HG02840 (cell line): ENCODE measurements around the gene SLC7A5.
"Not testable (repeated sequence)": the region's sequence is repeated elsewhere in the genome, so short reads cannot be mapped to it uniquely, and the experiment has no call there.

Source experiments
- ATAC-seq: cut with Tn5 transposase; IDR thresholded peaks from one replicate; pipeline ENCODE4 v1.9.1; 2021; ENCODE audit warnings: mild to moderate bottlenecking, moderate library complexity, moderate number of reproducible peaks; ENCODE audit not compliant: unreplicated experiment, low FRiP score

SLC7A5 gene

GRCh38 chr16:87869061-87869878 is at the start of gene SLC7A5:
TSS of gene SLC7A5 (minus strand) at chr16:87869507. CDS start at chr16:87869422, 85 bp downstream.
- ATAC-seq: peak; percentile 49

GRCh38 chr16:87918338-87918737 is 49.0 kb upstream of the SLC7A5 start:
- ATAC-seq: no peak

GRCh38 chr16:87917503-87917902 is 48.2 kb upstream of the SLC7A5 start:
- ATAC-seq: no peak

- no peak for ATAC-seq
Observed at GRCh38 chr16:87914812-87915211, 45.5 kb upstream of the SLC7A5 start.

- ATAC-seq: not testable (repeated sequence)
Observed at GRCh38 chr16:87914021-87914725, 44.9 kb upstream of the SLC7A5 start.

GRCh38 chr16:87912691-87913090 is 43.4 kb upstream of the SLC7A5 start:
- ATAC-seq: not testable (repeated sequence)

- not testable (repeated sequence) for ATAC-seq
Observed at GRCh38 chr16:87911106-87911763, 41.9 kb upstream of the SLC7A5 start.

GRCh38 chr16:87909203-87909935 is 40.1 kb upstream of the SLC7A5 start:
- peak; percentile 65 for ATAC-seq

- ATAC-seq: not testable (repeated sequence)
Observed at GRCh38 chr16:87908101-87908500, 38.8 kb upstream of the SLC7A5 start.

- ATAC-seq: not testable (repeated sequence)
Observed at GRCh38 chr16:87905521-87905920, 36.2 kb upstream of the SLC7A5 start.

GRCh38 chr16:87904963-87905362 is 35.7 kb upstream of the SLC7A5 start:
- not testable (repeated sequence) for ATAC-seq

GRCh38 chr16:87900489-87900888 is 31.2 kb upstream of the SLC7A5 start:
- not testable (repeated sequence) for ATAC-seq

GRCh38 chr16:87897521-87898505 is 28.5 kb upstream of the SLC7A5 start:
- no peak for ATAC-seq

- not testable (repeated sequence) for ATAC-seq
Observed at GRCh38 chr16:87896924-87897520, 27.7 kb upstream of the SLC7A5 start.

- ATAC-seq: not testable (repeated sequence)
Observed at GRCh38 chr16:87896176-87896890, 27.0 kb upstream of the SLC7A5 start.

- ATAC-seq: no peak
Observed at GRCh38 chr16:87895641-87896141, 26.4 kb upstream of the SLC7A5 start.

GRCh38 chr16:87894005-87894404 is 24.7 kb upstream of the SLC7A5 start:
- not testable (repeated sequence) for ATAC-seq

- no peak for ATAC-seq
Observed at GRCh38 chr16:87891764-87892163, 22.5 kb upstream of the SLC7A5 start.
